GM12878 (cell line): ENCODE results near the gene MYLIP. TPM values are rescaled to one million over a fixed set of nuclear protein-coding genes. Genes with fewer than 3 reads are reported as not detected.

ENCODE experiments used
- ATAC-seq: fragments of 200-7000 bp; cut with Tn5 transposase; 3 replicates; pipeline ENCODE4 v1.9.1; 2020; ENCODE audit warnings: mild to moderate bottlenecking, moderate library complexity
- BruUV-seq: library from RNA; stranded (reverse); fragments of 400-500 nt; replicated peaks from 2 replicates; lab custom pipeline; 2021; lab: Mats Ljungman, UMichigan
- CTCF ChIA-PET: fragments of 300-600 bp; sonication (Branson Sonifier 250); formaldehyde crosslinking; extraction: SDS; loops from one replicate; lab custom pipeline; 2021; ENCODE audit warnings: inconsistent platforms; lab: Yijun Ruan, JAX
- POLR2A ChIA-PET: fragments of 350-600 bp; formaldehyde crosslinking; extraction: SDS; loops from one replicate; lab custom pipeline; 2021; ENCODE audit warnings: inconsistent platforms; lab: Charles Lee
- RAD21 ChIA-PET: fragments of 300-600 bp; sonication (Branson Sonifier 250); formaldehyde crosslinking; loops from one replicate; lab custom pipeline; 2023; ENCODE audit warnings: antibody characterized with exemption; ENCODE audit not compliant: unreplicated experiment; lab: Charles Lee
- SMC1A ChIA-PET: fragments of 300-600 bp; sonication (Branson Sonifier 250); formaldehyde crosslinking; loops from one replicate; lab custom pipeline; 2023; ENCODE audit not compliant: unreplicated experiment, uncharacterized antibody; lab: Charles Lee
- DNase-seq: peaks from one replicate; pipeline ENCODE4 v3.0.0-alpha.2; 2011; ENCODE audit warnings: low read depth, low spot score
- FAIRE-seq: peaks from 3 replicates; lab custom pipeline; 2011; peaks lifted over from hg19 to GRCh38; lab: Jason Lieb, UNC
- H2AFZ ChIP-seq: 2 replicates; pipeline ENCODE4 v1.6.0; 2011; ENCODE audit warnings: low read depth, low read length, control low read depth; ENCODE audit not compliant: control insufficient read depth
- H3K27ac ChIP-seq: 2 replicates; pipeline ENCODE4 v1.5.1; 2011; ENCODE audit warnings: control low read depth; ENCODE audit not compliant: control insufficient read depth, insufficient read depth
- H3K27me3 ChIP-seq, 2 experiments: replicated peaks in 1 of 2; 2 replicates each; pipeline versions ENCODE4 v1.6.0 to v1.6.1; 2011; ENCODE audit warnings: low read length in 1 of 2; ENCODE audit not compliant: control insufficient read depth in 2 of 2, insufficient read depth in 2 of 2
- H3K36me3 ChIP-seq, 2 experiments: 2 replicates each; pipeline ENCODE4 v1.5.1; 2011; ENCODE audit warnings: low read length in 1 of 2; ENCODE audit not compliant: control insufficient read depth in 2 of 2, insufficient read depth in 2 of 2
- H3K4me1 ChIP-seq: 2 replicates; pipeline ENCODE4 v1.6.1; 2011; ENCODE audit warnings: mild to moderate bottlenecking, low read length, moderate library complexity, mixed read lengths; ENCODE audit not compliant: control insufficient read depth, insufficient read depth
- H3K4me2 ChIP-seq: 2 replicates; pipeline ENCODE4 v1.6.0; 2011; ENCODE audit warnings: control low read depth; ENCODE audit not compliant: control insufficient read depth, insufficient read depth
- H3K4me3 ChIP-seq: fragments of 200-600 bp; sonication (generic); 2 replicates; pipeline ENCODE4 v1.5.1; 2016
- H3K79me2 ChIP-seq: 2 replicates; pipeline ENCODE4 v1.6.0; 2011; ENCODE audit warnings: low read length; ENCODE audit not compliant: control insufficient read depth, insufficient read depth
- H3K9ac ChIP-seq: 2 replicates; pipeline ENCODE4 v1.8.0; 2011; ENCODE audit warnings: low read length, control low read depth, mixed read lengths; ENCODE audit not compliant: control insufficient read depth, insufficient read depth
- H3K9me3 ChIP-seq: replicated peaks from 3 replicates; pipeline ENCODE4 v1.5.1; 2011; ENCODE audit warnings: mild to moderate bottlenecking, low read length; ENCODE audit not compliant: control insufficient read depth, insufficient read depth
- H4K20me1 ChIP-seq: 2 replicates; pipeline ENCODE4 v1.6.0; 2011; ENCODE audit not compliant: control insufficient read depth, insufficient read depth
- CHD4 ChIP-seq: fragments of 200-600 bp; sonication (generic); IDR thresholded peaks from 2 replicates; pipeline ENCODE4 v1.6.1; 2016; ENCODE audit warnings: mild to moderate bottlenecking
- E2F4 ChIP-seq: IDR thresholded peaks from 2 replicates; pipeline ENCODE4 v1.6.1; 2012; ENCODE audit warnings: low read depth, low read length, improper control_type of control experiment
- E4F1 ChIP-seq: fragments of 450-650 bp; IDR thresholded peaks from 2 replicates; pipeline ENCODE4 v1.6.1; 2018; ENCODE audit warnings: borderline replicate concordance, mild to moderate bottlenecking; ENCODE audit not compliant: partially characterized antibody
- JUNB ChIP-seq: IDR thresholded peaks from 2 replicates; pipeline ENCODE4 v1.6.1; 2016; ENCODE audit warnings: antibody characterized with exemption, mild to moderate bottlenecking
- MEF2A ChIP-seq: IDR thresholded peaks from 2 replicates; pipeline ENCODE4 v1.6.1; 2011; ENCODE audit warnings: low read depth, mild to moderate bottlenecking, low read length, moderate library complexity; ENCODE audit not compliant: insufficient read depth
- MEF2B ChIP-seq: fragments of 450-650 bp; IDR thresholded peaks from 2 replicates; pipeline ENCODE4 v1.6.1; 2018; ENCODE audit warnings: mild to moderate bottlenecking, moderate library complexity; ENCODE audit not compliant: partially characterized antibody, poor library complexity, severe bottlenecking
- USF2 ChIP-seq: IDR thresholded peaks from 2 replicates; pipeline ENCODE4 v1.6.1; 2011; ENCODE audit warnings: low read depth, low read length, improper control_type of control experiment, borderline replicate concordance
- WGBS: methylation state at CpG from one replicate; pipeline ENCODE4 v1.1.6; 2016; ENCODE audit warnings: low lambda C conversion rate; ENCODE audit not compliant: insufficient replicate concordance, insufficient coverage; ENCODE audit errors: missing lambda C conversion rate; 5-methylcytosine and 5-hydroxymethylcytosine counted together
- in situ Hi-C: fragments of 300-500 bp; cut with MboI; formaldehyde crosslinking; loops from 9 replicates; pipeline ENCODE4 v1.14.3; 2018; ENCODE audit warnings: mixed read lengths
- intact Hi-C: fragments of 100-400 bp; cut with micrococcal nuclease; formaldehyde crosslinking; loops from one replicate; pipeline ENCODE4 v1.14.2; 2022; ENCODE audit not compliant: unreplicated experiment
- polyA plus RNA-seq, 11 experiments: library from polyadenylated mRNA; depleted of rRNA in 4 of 11; unstranded in 6 of 11; stranded (reverse) in 5 of 11; fragments of >200 nt; fragmentation: Nextera tagmentation in 4 of 11; fragmentation: Illumina TruSeq in 1 of 11; extraction: Ambion mirVana in 4 of 11; extraction: Trizol in 1 of 11; gene quantifications; 1 replicate in 1 of 11; 2 replicates in 10 of 11; pipeline versions ENCODE4 v1.2.1 to v1.2.3, GENCODE V29; 2011 to 2016; ENCODE audit warnings: inconsistent platforms in 2 of 11, missing spikeins in 2 of 11, low read depth in 1 of 11
- total RNA-seq, 4 experiments: library from RNA; depleted of rRNA in 3 of 4; stranded (reverse); fragments of >200 nt in 3 of 4; fragmentation: Illumina TruSeq in 1 of 4; extraction: Trizol in 1 of 4; gene quantifications; 2 replicates each; pipeline versions ENCODE4 v1.2.1 to v1.2.3, GENCODE V29; 2013 to 2021

Gene MYLIP
- total and polyA plus RNA-seq, 10 of the 15 experiments (the other 5 are each of a cell fraction or from before 2014, with no cell fraction given): 5.3 to 123 (median 12.5) TPM

GRCh38 chr6:16118825-16119224 lies 10.1 kb upstream of the MYLIP start:
- ChIA-PET SMC1A (interaction anchor here (0.9 to 1.6 kb wide), 5 partner anchors 54 to 417 kb away, joined by 3 to 4 read pairs (median 4); no protein-coding TSS in a partner anchor), CTCF (no interaction called here), POLR2A (no interaction called here), RAD21 (interaction anchor here (1.3 to 1.5 kb wide), 3 partner anchors 12 to 75 kb away, joined by 3 read pairs; no protein-coding TSS in a partner anchor)
- BruUV-seq: no TSS peak
- no peaks in the 10 kb centered on the region for H3K79me2 ChIP-seq
- no peaks in the 10 kb centered on the region for H4K20me1 ChIP-seq
- no peak overlapping the region for H2AFZ ChIP-seq
- intact Hi-C loops (no loop called here), in situ Hi-C loops (no loop called here)
- ATAC-seq (no peak), DNase-seq (no peak), FAIRE-seq (no peak)
- H3K9me3 ChIP-seq: no peaks in the 10 kb centered on the region
- no peak overlapping the region for H3K4me3 ChIP-seq
- H3K27ac ChIP-seq: no peak overlapping the region
- H3K4me2 ChIP-seq: no peak overlapping the region
- no peak for TF ChIP-seq JUNB
- H3K36me3 ChIP-seq: no peaks in the 10 kb centered on the region
- no peak overlapping the region for H3K9ac ChIP-seq
- 42% methylated on average over 4 of the region's 4 CpGs for WGBS
- no peaks in the 10 kb centered on the region; a peak in 2 of 4 replicates for H3K27me3 ChIP-seq
- H3K4me1 ChIP-seq: no peaks in the 10 kb centered on the region

- in situ Hi-C loops (no loop called here), intact Hi-C loops (no loop called here)
- Histone ChIP-seq H3K4me2 (no peak overlapping the region), H4K20me1 (no peaks in the 10 kb centered on the region), H3K27me3 (no peaks in the 10 kb centered on the region; a peak in 2 of 4 replicates), H3K4me3 (no peak overlapping the region), H3K9ac (no peak overlapping the region), H3K36me3 (no peaks in the 10 kb centered on the region), H3K9me3 (no peaks in the 10 kb centered on the region), H3K27ac (no peak overlapping the region), H2AFZ (no peak overlapping the region), H3K79me2 (no peaks in the 10 kb centered on the region), H3K4me1 (no peaks in the 10 kb centered on the region)
- WGBS: 77% methylated on average over 3 of the region's 3 CpGs
- FAIRE-seq: no peak
- ATAC-seq: no peak
- POLR2A ChIA-PET: no interaction called here
- RAD21 ChIA-PET: interaction anchor here (1.0 to 1.4 kb wide), 2 partner anchors 113 to 220 kb away, joined by 3 read pairs; no protein-coding TSS in a partner anchor
- CTCF ChIA-PET: interaction anchor here (0.9 to 1.6 kb wide), 5 partner anchors 62 to 184 kb away, joined by 3 read pairs; no protein-coding TSS in a partner anchor
- BruUV-seq: no TSS peak
- SMC1A ChIA-PET: interaction anchor here (0.7 to 1.9 kb wide), 7 partner anchors 19 to 379 kb away, joined by 3 to 5 read pairs (median 3); no protein-coding TSS in a partner anchor
- DNase-seq: no peak
- no peak for TF ChIP-seq USF2
- no peak for TF ChIP-seq MEF2A
- TF ChIP-seq CHD4: no peak
- TF ChIP-seq E2F4: no peak
- TF ChIP-seq MEF2B: no peak
- no peak for TF ChIP-seq E4F1
Measured at GRCh38 chr6:16121339-16121738, 7.5 kb upstream of the MYLIP start.
